ENCODE results near the gene SPEM2. TPM values are rescaled to one million over a fixed set of nuclear protein-coding genes. Genes with fewer than 3 reads are reported as not detected.

SPEM2 gene
- not detected in 2 replicates for total RNA-seq

DNA sequence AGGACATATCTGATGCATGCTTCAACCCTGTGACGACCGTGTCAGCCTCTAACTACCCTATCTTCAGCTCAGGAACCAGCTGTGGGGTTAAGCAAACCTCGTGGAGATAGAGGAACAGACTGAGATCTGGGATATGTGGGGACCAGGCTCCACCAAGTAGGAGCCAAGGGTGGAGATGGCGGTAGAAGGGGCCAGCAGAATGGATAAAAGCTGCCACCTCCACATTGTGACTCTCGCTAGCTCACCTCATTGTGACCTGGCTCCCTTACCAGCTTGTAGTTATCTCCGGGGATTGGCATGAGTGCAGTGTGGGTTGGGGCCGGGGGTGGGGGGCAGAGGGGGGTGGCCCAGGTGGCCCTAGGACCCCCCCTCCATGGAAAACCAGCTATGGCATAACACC is at the start of gene SPEM2:
TSS of gene SPEM2 (plus strand) at position 301 of the 400 bp plus-strand sequence. CDS start at position 374, 73 bp downstream.
- H3K27me3 ChIP-seq (ENCODE audit: control insufficient read depth, insufficient read depth, low read length) = no peaks in the 10 kb centered on the region
- no peaks in the 10 kb centered on the region for H3K36me3 ChIP-seq (ENCODE audit: control insufficient read depth, insufficient read depth, low read length)
- DNase-seq (ENCODE audit: low read depth) = no peak
- no peak for FAIRE-seq
- TF ChIP-seq, protein P1, sequence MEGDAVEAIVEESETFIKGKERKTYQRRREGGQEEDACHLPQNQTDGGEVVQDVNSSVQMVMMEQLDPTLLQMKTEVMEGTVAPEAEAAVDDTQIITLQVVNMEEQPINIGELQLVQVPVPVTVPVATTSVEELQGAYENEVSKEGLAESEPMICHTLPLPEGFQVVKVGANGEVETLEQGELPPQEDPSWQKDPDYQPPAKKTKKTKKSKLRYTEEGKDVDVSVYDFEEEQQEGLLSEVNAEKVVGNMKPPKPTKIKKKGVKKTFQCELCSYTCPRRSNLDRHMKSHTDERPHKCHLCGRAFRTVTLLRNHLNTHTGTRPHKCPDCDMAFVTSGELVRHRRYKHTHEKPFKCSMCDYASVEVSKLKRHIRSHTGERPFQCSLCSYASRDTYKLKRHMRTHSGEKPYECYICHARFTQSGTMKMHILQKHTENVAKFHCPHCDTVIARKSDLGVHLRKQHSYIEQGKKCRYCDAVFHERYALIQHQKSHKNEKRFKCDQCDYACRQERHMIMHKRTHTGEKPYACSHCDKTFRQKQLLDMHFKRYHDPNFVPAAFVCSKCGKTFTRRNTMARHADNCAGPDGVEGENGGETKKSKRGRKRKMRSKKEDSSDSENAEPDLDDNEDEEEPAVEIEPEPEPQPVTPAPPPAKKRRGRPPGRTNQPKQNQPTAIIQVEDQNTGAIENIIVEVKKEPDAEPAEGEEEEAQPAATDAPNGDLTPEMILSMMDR (IDR thresholded peaks at IDR 0.05; ENCODE audit: insufficient read depth, low read length, severe bottlenecking) = no peak
- H3K4me3 ChIP-seq (ENCODE audit: low read depth, low read length) = no peak within 1 kb of the TSS

DNA sequence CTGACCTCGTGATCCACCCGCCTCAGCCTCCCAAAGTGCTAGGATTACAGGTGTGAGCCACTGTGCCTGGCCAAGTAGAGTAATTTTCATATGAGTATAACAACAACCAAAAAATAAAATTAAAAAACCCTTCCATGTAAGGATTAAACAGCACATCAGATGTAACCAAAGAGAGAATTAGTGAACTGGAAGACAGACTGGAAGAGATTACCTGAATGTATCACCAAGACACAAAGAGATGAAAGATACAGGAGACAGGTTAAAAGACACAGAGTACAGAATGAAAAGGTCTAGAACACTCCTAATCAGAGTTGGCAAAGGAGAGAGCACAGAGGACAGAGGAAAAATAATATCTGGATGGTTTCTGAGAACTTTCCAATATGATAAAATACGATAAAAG is 46.3 kb upstream of the SPEM2 start:
- no peaks in the 10 kb centered on the region for H3K27me3 ChIP-seq (ENCODE audit: control insufficient read depth, insufficient read depth, low read length)
- H3K36me3 ChIP-seq (ENCODE audit: control insufficient read depth, insufficient read depth, low read length) = peaks cover 11% of the 10 kb centered on the region
- FAIRE-seq = no peak
- DNase-seq (ENCODE audit: low read depth) = no peak
- no peak overlapping the region for H3K4me3 ChIP-seq (ENCODE audit: low read depth, low read length)
- TF ChIP-seq, protein P1 (IDR thresholded peaks at IDR 0.05; ENCODE audit: insufficient read depth, low read length, severe bottlenecking) = no peak

DNA sequence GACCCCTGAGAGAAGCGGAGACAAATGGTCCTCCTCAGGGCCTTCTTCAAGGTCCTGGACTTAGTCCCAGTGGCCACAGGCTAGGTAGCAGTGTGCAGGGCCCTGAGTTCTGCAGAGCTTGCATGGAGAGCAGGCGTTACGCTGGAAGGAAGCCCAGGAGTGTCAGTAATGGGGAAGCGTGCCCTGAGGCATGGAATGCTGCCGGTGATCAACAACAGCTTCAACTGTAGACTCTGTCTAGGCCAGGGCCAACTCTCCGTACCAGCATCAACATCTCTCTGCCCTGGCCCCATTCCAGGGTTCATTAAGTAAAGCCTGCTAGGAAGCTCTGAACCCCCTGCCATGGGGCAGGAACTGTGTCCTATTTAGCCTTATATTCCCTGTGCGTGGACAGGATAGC is 45.1 kb upstream of the SPEM2 start:
- TF ChIP-seq, protein P1 (IDR thresholded peaks at IDR 0.05; ENCODE audit: insufficient read depth, low read length, severe bottlenecking) = no peak
- peak overlapping the region; percentile 82 for H3K4me3 ChIP-seq (ENCODE audit: low read depth, low read length)
- H3K27me3 ChIP-seq (ENCODE audit: control insufficient read depth, insufficient read depth, low read length) = no peaks in the 10 kb centered on the region
- peaks cover 12% of the 10 kb centered on the region for H3K36me3 ChIP-seq (ENCODE audit: control insufficient read depth, insufficient read depth, low read length)
- FAIRE-seq (peak; percentile 92), DNase-seq (ENCODE audit: low read depth) (no peak)

DNA sequence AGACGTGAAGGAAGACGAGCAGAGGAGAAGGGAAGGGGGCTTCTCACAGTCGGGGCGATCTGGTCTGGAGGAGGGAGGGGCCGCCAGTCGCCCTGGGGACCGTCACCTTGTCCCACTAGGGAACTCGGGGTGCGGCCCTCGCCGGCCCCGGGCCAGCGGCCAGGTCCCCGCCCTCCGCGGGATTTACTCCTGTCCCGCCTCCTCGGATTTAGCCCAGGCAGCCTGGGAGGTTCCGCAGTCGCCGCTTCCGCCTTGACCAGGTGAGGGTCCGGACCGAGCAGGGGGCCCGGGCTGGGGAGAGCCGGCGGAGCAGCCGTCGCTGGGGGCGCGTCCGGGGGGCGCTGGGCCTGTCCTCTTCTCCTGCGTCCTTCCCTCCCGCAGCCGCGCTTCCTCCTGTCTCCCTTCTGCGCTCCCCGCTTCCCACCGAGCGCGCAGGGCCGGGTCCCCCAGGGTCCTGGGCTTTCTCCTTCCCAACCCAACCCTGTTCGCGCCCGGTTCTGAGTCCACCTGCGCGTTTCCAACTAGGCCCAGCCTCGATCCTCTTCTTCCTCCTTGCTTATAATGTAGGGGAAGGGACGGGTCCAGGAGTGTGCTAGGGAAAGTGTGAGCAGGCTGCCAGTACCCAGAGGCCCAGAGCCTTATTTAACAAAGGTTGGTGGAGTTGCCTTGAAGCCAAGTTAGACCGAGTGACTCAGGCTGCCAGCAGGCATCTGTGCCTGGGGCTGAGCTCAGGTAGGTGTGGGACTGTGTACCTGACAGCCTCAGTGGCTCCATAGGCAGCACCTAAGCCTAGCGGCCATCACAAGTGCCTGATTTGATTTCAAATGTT is 44.3 kb upstream of the SPEM2 start, which contains the start of gene TNK1:
TSS of gene TNK1 (plus strand) at position 235 of the 829 bp plus-strand sequence. CDS start 1,838 bp downstream, outside the sequence.
- DNase-seq (ENCODE audit: low read depth) (peak; percentile 62), FAIRE-seq (peak; percentile 58)
- H3K36me3 ChIP-seq (ENCODE audit: control insufficient read depth, insufficient read depth, low read length) = peaks cover 12% of the 10 kb centered on the region
- no peaks in the 10 kb centered on the region for H3K27me3 ChIP-seq (ENCODE audit: control insufficient read depth, insufficient read depth, low read length)
- TF ChIP-seq, protein P1 (IDR thresholded peaks at IDR 0.05; ENCODE audit: insufficient read depth, low read length, severe bottlenecking) = no peak
- peak within 1 kb of the TSS; percentile 82 for H3K4me3 ChIP-seq (ENCODE audit: low read depth, low read length)

DNA sequence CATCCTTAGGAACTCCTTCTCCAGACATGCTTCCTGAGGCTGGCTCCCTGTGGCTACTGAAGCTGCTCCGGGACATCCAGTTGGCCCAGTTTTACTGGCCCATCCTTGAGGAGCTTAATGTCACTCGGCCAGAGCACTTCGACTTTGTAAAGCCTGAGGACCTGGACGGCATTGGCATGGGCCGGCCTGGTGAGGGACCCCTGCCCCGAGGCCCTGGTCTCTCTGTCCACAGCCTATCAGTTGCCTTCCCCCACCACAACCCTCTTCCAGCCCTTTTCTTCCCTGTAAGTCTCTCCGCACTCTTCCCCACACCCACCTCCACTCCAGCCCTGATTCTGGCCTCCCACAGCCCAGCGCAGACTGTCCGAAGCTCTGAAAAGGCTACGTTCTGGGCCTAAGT is 42.5 kb upstream of the SPEM2 start:
- TF ChIP-seq, protein P1 (IDR thresholded peaks at IDR 0.05; ENCODE audit: insufficient read depth, low read length, severe bottlenecking) = no peak
- H3K36me3 ChIP-seq (ENCODE audit: control insufficient read depth, insufficient read depth, low read length) = peaks cover 19% of the 10 kb centered on the region
- no peak for FAIRE-seq
- DNase-seq (ENCODE audit: low read depth) = no peak
- H3K27me3 ChIP-seq (ENCODE audit: control insufficient read depth, insufficient read depth, low read length) = no peaks in the 10 kb centered on the region
- no peak overlapping the region for H3K4me3 ChIP-seq (ENCODE audit: low read depth, low read length)

Measured in bronchial epithelial cell (primary cell).